HEK293 (cell line): ENCODE measurements around the gene GIN1.
"Not testable (repeated sequence)": the region's sequence is repeated elsewhere in the genome, so short reads cannot be mapped to it uniquely, and the experiment has no call there.

Experiments used
- CTCF ChIA-PET: fragments of 350-600 bp; formaldehyde crosslinking; extraction: SDS; loops from one replicate; lab custom pipeline; 2021; ENCODE audit warnings: antibody characterized with exemption; lab: Yijun Ruan, JAX
- POLR2A ChIA-PET: fragments of 300-600 bp; formaldehyde crosslinking; extraction: SDS; loops from one replicate; lab custom pipeline; 2020; ENCODE audit warnings: antibody characterized with exemption, inconsistent platforms; lab: Yijun Ruan, JAX
- H3K27ac ChIP-seq: fragments of 200-500 bp; sonication (Bioruptor generic); 2 replicates; pipeline ENCODE4 v1.5.1; 2014; ENCODE audit warnings: low read depth, low read length, control low read depth, inconsistent platforms; ENCODE audit errors: extremely low read depth
- H3K36me3 ChIP-seq, 2 experiments: fragments of 200-500 bp in 1 of 2; sonication (Bioruptor generic) in 1 of 2; 1 replicate in 1 of 2; 2 replicates in 1 of 2; pipeline ENCODE4 v1.5.1; 2014 to 2017; ENCODE audit warnings: inconsistent platforms in 2 of 2, low read length in 2 of 2; ENCODE audit not compliant: control insufficient read depth in 2 of 2, insufficient read depth in 1 of 2
- H3K4me1 ChIP-seq: fragments of 200-500 bp; sonication (Bioruptor generic); 2 replicates; pipeline ENCODE4 v1.5.1; 2014; ENCODE audit warnings: mild to moderate bottlenecking, low read length, inconsistent platforms; ENCODE audit not compliant: control insufficient read depth, insufficient read depth
- H3K4me3 ChIP-seq: 2 replicates; pipeline ENCODE4 v1.5.1; 2011; ENCODE audit warnings: low read depth, mild to moderate bottlenecking, control low read depth, low read length, moderate library complexity
- H3K9me3 ChIP-seq: fragments of 200-500 bp; sonication (Bioruptor generic); 2 replicates; pipeline ENCODE4 v1.5.1; 2014; ENCODE audit warnings: low read depth, low read length, inconsistent platforms; ENCODE audit not compliant: control insufficient read depth, insufficient read depth
- EGR2 ChIP-seq: fragments of 450-650 bp; formaldehyde crosslinking; IDR thresholded peaks from 2 replicates; pipeline ENCODE4 v1.5.1; 2016; ENCODE audit warnings: low read depth, missing biosample characterization, missing genetic modification characterization
- HOXD13 ChIP-seq: sonication (generic); formaldehyde crosslinking; IDR thresholded peaks from 2 replicates; pipeline ENCODE4 v1.8.0; 2022; ENCODE audit warnings: missing genetic modification reagents, borderline replicate concordance
- KLF1 ChIP-seq: fragments of 450-650 bp; formaldehyde crosslinking; IDR thresholded peaks from 2 replicates; pipeline ENCODE4 v1.5.1; 2016; ENCODE audit warnings: missing biosample characterization, missing genetic modification characterization
- OVOL3 ChIP-seq: fragments of 450-650 bp; formaldehyde crosslinking; IDR thresholded peaks from 2 replicates; pipeline ENCODE4 v1.5.1; 2016; ENCODE audit warnings: missing biosample characterization, missing genetic modification characterization
- PRDM4 ChIP-seq: fragments of 450-650 bp; formaldehyde crosslinking; IDR thresholded peaks from 2 replicates; pipeline ENCODE4 v1.5.1; 2017; ENCODE audit warnings: missing biosample characterization, missing genetic modification characterization
- SCRT1 ChIP-seq: fragments of 450-650 bp; formaldehyde crosslinking; IDR thresholded peaks from 2 replicates; pipeline ENCODE4 v1.5.1; 2016; ENCODE audit warnings: missing biosample characterization, missing genetic modification characterization, borderline replicate concordance
- ZBTB17 ChIP-seq: fragments of 450-650 bp; formaldehyde crosslinking; IDR thresholded peaks from 2 replicates; pipeline ENCODE4 v1.5.1; 2016; ENCODE audit warnings: missing biosample characterization, missing genetic modification characterization
- ZBTB21 ChIP-seq: fragments of 450-650 bp; formaldehyde crosslinking; IDR thresholded peaks from 2 replicates; pipeline ENCODE4 v1.5.1; 2017; ENCODE audit warnings: missing biosample characterization, missing genetic modification characterization
- ZBTB8A ChIP-seq: fragments of 450-650 bp; formaldehyde crosslinking; IDR thresholded peaks from 2 replicates; pipeline ENCODE4 v1.5.1; 2016; ENCODE audit warnings: missing biosample characterization, missing genetic modification characterization
- ZNF114 ChIP-seq: fragments of 450-650 bp; formaldehyde crosslinking; IDR thresholded peaks from 2 replicates; pipeline ENCODE4 v1.5.0; 2017; ENCODE audit warnings: missing biosample characterization, missing genetic modification characterization
- ZNF132 ChIP-seq: fragments of 450-650 bp; formaldehyde crosslinking; IDR thresholded peaks from 2 replicates; pipeline ENCODE4 v1.5.1; 2017; ENCODE audit warnings: missing biosample characterization, missing genetic modification characterization, borderline replicate concordance
- ZNF248 ChIP-seq: fragments of 450-650 bp; formaldehyde crosslinking; IDR thresholded peaks from 2 replicates; pipeline ENCODE4 v1.5.1; 2017; ENCODE audit warnings: missing biosample characterization, missing genetic modification characterization
- ZNF266 ChIP-seq: fragments of 450-650 bp; formaldehyde crosslinking; IDR thresholded peaks from 2 replicates; pipeline ENCODE4 v1.5.1; 2016; ENCODE audit warnings: missing biosample characterization, missing genetic modification characterization, low read depth
- ZNF362 ChIP-seq: fragments of 450-650 bp; formaldehyde crosslinking; IDR thresholded peaks from 2 replicates; pipeline ENCODE4 v1.5.1; 2016; ENCODE audit warnings: missing biosample characterization, missing genetic modification characterization
- ZNF561 ChIP-seq: fragments of 450-650 bp; IDR thresholded peaks from 2 replicates; pipeline ENCODE4 v1.5.1; 2018; ENCODE audit warnings: missing biosample characterization, missing genetic modification characterization, borderline replicate concordance
- ZNF621 ChIP-seq: fragments of 450-650 bp; formaldehyde crosslinking; IDR thresholded peaks from 2 replicates; pipeline ENCODE4 v1.5.1; 2017; ENCODE audit warnings: missing biosample characterization, missing genetic modification characterization
- ZNF623 ChIP-seq: fragments of 450-650 bp; formaldehyde crosslinking; IDR thresholded peaks from 2 replicates; pipeline ENCODE4 v1.5.1; 2016; ENCODE audit warnings: missing biosample characterization, missing genetic modification characterization
- ZNF707 ChIP-seq: fragments of 450-650 bp; formaldehyde crosslinking; IDR thresholded peaks from 2 replicates; pipeline ENCODE4 v1.5.1; 2016; ENCODE audit warnings: missing biosample characterization, missing genetic modification characterization
- ZNF776 ChIP-seq: fragments of 450-650 bp; formaldehyde crosslinking; IDR thresholded peaks from 2 replicates; pipeline ENCODE4 v1.5.0; 2017; ENCODE audit warnings: missing biosample characterization, missing genetic modification characterization, borderline replicate concordance
- ZNF777 ChIP-seq: fragments of 450-650 bp; formaldehyde crosslinking; IDR thresholded peaks from 2 replicates; pipeline ENCODE4 v1.5.1; 2017; ENCODE audit warnings: missing biosample characterization, missing genetic modification characterization, borderline replicate concordance
- ZNF792 ChIP-seq: fragments of 450-650 bp; formaldehyde crosslinking; IDR thresholded peaks from 2 replicates; pipeline ENCODE4 v1.5.1; 2016; ENCODE audit warnings: missing biosample characterization, missing genetic modification characterization
- ZSCAN30 ChIP-seq: fragments of 450-650 bp; IDR thresholded peaks from 2 replicates; pipeline ENCODE4 v1.5.1; 2018; ENCODE audit warnings: missing biosample characterization, mild to moderate bottlenecking, missing genetic modification characterization, moderate library complexity
- ZSCAN5A ChIP-seq: fragments of 450-650 bp; formaldehyde crosslinking; IDR thresholded peaks from 2 replicates; pipeline ENCODE4 v1.5.1; 2016; ENCODE audit warnings: missing biosample characterization, missing genetic modification characterization

GIN1 gene

DNA sequence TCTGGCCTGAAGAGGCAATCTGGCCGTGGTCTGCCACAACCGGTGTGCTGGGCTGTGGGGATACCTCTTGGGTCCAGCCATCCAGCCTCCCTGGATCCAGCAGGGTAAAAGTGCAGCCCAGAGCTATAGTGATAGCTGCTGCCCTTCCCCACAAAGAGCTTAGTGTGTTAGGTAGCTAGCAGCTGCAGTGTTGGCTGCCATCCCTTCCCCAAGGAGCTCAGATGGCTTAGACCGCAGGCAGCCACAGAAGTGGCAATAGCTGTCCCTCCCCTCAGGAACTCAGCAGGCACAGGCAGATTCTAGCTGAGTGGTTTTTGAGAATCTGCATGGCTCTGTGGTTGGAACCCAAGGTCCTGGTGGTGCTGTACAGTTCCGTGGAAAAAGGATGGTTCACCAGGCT, 40.1 kb downstream of the GIN1 start (continued):
- TF ChIP-seq ZNF776 (tag by site-specific recombination), result no peak

GRCh38 chr5:103075442-103075841, 44.5 kb downstream of the GIN1 start:
- ChIA-PET POLR2A (no interaction called here), CTCF (interaction anchor here (0.7 kb wide), 1 partner anchor 14 kb away, joined by 3 read pairs; no protein-coding TSS in a partner anchor)

DNA sequence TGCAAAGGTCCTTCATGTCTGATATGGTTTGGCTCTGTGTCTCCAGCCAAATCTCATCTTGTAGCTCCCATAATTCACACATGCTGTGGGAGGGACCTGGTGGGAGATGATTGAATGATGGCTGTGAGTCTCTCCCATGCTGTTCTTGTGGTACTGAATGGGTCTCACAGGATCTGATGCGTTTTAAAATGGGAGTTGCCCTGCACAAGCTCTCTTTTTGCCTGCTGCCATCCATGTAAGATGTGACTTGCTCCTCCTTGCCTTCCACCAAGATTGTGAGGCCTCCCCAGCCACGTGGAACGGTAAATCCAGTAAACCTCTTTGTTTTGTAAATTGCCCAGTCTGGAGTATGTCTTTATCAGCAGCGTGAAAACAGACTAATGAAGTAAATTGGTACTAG, 46.4 kb downstream of the GIN1 start:
- H3K4me3 ChIP-seq, POLR2A ChIA-PET, CTCF ChIA-PET: not testable (repeated sequence)

More at GRCh38 chr5:103075442-103075841, 44.5 kb downstream of the GIN1 start:
- H3K27ac ChIP-seq, result no peak overlapping the region
- H3K9me3 ChIP-seq, result no peaks in the 10 kb centered on the region
- TF ChIP-seq EGR2 (no peak), ZNF561 (no peak), ZNF132 (tag by site-specific recombination) (no peak), KLF1 (tag by site-specific recombination) (no peak), ZSCAN5A (tag by site-specific recombination) (no peak)
- no peaks in the 10 kb centered on the region for H3K36me3 ChIP-seq
- H3K4me3 ChIP-seq, result no peak overlapping the region
- no peaks in the 10 kb centered on the region for H3K4me1 ChIP-seq

GRCh38 chr5:103066326-103066725, 53.6 kb downstream of the GIN1 start:
- Histone ChIP-seq H3K36me3 (no peaks in the 10 kb centered on the region), H3K4me1 (no peaks in the 10 kb centered on the region)
- CTCF ChIA-PET, result no interaction called here
- TF ChIP-seq ZNF114 (tag by site-specific recombination) (no peak), HOXD13 (CRISPR knock-in tag) (no peak), SCRT1 (no peak), ZNF792 (tag by site-specific recombination) (no peak), ZNF362 (tag by site-specific recombination) (no peak), ZNF621 (no peak), ZNF777 (tag by site-specific recombination) (no peak), ZSCAN30 (tag by site-specific recombination) (no peak), ZNF623 (tag by site-specific recombination) (no peak), ZBTB21 (no peak), PRDM4 (no peak), ZBTB17 (no peak), ZNF707 (tag by site-specific recombination) (no peak), OVOL3 (tag by site-specific recombination) (no peak), ZNF248 (tag by site-specific recombination) (no peak), ZNF266 (tag by site-specific recombination) (no peak), ZBTB8A (tag by site-specific recombination) (no peak)
- TF ChIP-seq, all 188 proteins: peak for 0
- Histone ChIP-seq H3K9me3 (no peaks in the 10 kb centered on the region), H3K4me3 (no peak overlapping the region), H3K27ac (no peak overlapping the region)
- POLR2A ChIA-PET, result no interaction called here

More for the DNA sequence above, 46.4 kb downstream of the GIN1 start:
- not testable (repeated sequence) for H3K36me3 ChIP-seq, H3K27ac ChIP-seq, H3K9me3 ChIP-seq, H3K4me1 ChIP-seq
